Large intestine (tissue), 3 donors: ENCODE measurements around the gene CYBA. TPM values are rescaled to one million over a fixed set of nuclear protein-coding genes. Genes with fewer than 3 reads are reported as not detected.

ENCODE experiments used
- DNase-seq, 2 donors: peaks; one replicate each; pipeline versions ENCODE4 v3.0.0 to v3.0.0-alpha.2; 2013
- H3K27ac ChIP-seq: one replicate; pipeline ENCODE4 v1.5.1; 2013; ENCODE audit warnings: low read length
- H3K27me3 ChIP-seq: 2 replicates; pipeline ENCODE4 v1.6.1; 2013; ENCODE audit warnings: low read length; ENCODE audit not compliant: control insufficient read depth, insufficient read depth
- H3K36me3 ChIP-seq: 2 replicates; pipeline ENCODE4 v1.6.1; 2013; ENCODE audit warnings: low read length; ENCODE audit not compliant: control insufficient read depth, insufficient read depth
- H3K4me1 ChIP-seq: one replicate; pipeline ENCODE4 v1.6.1; 2013; ENCODE audit warnings: low read length; ENCODE audit not compliant: control insufficient read depth, insufficient read depth
- H3K4me3 ChIP-seq: one replicate; pipeline ENCODE4 v1.5.1; 2013; ENCODE audit warnings: low read length
- H3K9me3 ChIP-seq: one replicate; pipeline ENCODE4 v1.6.1; 2013; ENCODE audit warnings: mild to moderate bottlenecking, low read depth, low read length, moderate library complexity; ENCODE audit not compliant: control insufficient read depth
- WGBS: methylation state at CpG from one replicate; pipeline ENCODE4 v1.1.5; 2013; ENCODE audit warnings: low lambda C conversion rate; ENCODE audit not compliant: insufficient coverage; 5-methylcytosine and 5-hydroxymethylcytosine counted together
- polyA plus RNA-seq: library from polyadenylated mRNA; unstranded; fragments of 120-200 nt; gene quantifications from one replicate; pipeline ENCODE4 v1.2.1, GENCODE V29; 2013

CYBA gene
- polyA plus RNA-seq, 1 donor = 195 TPM

DNA sequence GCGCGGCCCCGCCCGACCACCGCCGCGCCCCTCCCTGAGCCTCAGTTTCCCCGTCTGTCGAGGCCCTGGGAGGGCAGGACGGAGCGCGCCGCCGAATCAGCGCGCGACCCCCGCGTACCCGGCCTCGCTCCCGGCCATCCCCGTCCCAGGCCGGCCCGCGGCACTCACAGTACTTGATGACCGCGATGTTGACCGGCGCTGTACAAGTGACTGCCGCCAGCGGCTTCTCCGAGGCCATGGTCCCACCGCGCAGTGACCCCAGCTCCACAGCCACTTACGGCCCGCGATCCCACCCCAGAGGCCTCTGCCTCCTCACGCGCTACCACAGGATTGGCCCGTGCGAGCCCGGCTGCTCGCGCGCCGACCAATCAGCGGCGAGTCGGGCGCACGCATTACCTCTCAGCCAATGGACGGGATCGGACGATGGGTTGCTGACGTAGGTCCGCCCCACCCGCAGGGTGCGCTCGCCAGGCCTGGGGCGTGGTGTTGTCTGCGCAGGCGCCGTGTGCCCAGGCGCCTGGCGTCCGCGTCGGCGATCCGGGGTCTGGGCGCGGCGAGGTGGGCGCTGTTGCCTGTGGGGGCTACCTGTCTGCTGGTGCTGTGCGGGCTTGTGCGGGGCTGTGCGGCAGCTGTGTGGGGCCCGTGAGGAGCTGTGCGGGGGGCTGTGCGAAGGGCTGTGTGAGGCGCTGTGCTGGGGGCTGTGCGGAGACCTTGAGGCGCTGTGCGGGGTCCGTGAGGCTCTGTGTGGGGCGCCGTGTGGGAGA is 12.2 kb upstream of the CYBA start, which contains the start of gene MVD:
Gene MVD, minus strand, starts transcription at position 249 of the 764 bp plus-strand sequence. Its CDS starts 11 bp downstream, at position 238.
- Histone ChIP-seq H3K4me3 (peak within 1 kb of the TSS; percentile 100), H3K4me1 (peaks cover 10% of the 10 kb centered on the region), H3K9me3 (no peaks in the 10 kb centered on the region), H3K27me3 (no peaks in the 10 kb centered on the region), H3K36me3 (peaks cover 1% of the 10 kb centered on the region), H3K27ac (peak within 1 kb of the TSS; percentile 70)
- DNase-seq = peak; percentile 99
- WGBS = no CpG with 5 or more reads among the region's 88 CpGs

DNA sequence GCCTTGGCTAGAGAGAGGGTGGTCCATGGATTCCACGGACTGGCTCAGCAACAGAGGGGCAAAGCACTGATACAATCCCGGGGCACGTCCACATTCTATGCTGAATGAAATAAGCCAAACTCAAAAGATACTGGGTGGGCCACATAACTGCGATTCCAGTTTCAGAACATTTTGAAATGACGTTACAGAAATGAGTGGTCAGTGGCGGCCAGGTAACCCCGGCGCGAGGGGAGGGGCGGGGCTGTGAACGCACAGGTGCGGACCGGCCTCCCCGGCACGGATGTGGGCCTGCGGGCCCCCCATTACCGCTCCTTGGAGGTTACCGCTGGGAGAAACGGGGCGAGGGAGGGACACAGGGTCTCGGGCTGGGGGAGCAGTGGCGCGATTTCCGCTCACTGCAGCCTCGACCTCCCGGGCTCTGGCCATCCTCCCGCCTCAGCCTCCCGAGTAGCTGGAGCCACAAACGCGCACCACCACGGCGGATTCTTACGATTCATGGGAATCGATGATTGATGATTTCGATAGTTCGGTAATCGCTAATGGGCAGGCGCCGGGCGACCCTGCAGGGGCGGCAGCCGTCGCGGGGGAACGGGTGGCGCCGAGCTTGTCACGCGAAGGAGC is 11.5 kb upstream of the CYBA start:
- Histone ChIP-seq H3K36me3 (peaks cover 7% of the 10 kb centered on the region), H3K9me3 (no peaks in the 10 kb centered on the region), H3K4me1 (peaks cover 10% of the 10 kb centered on the region), H3K27ac (peak overlapping the region; percentile 70), H3K4me3 (peak overlapping the region; percentile 100), H3K27me3 (no peaks in the 10 kb centered on the region)
- WGBS = no CpG with 5 or more reads among the region's 49 CpGs
- DNase-seq = peak in 1 of 2 donors; percentile 29

DNA sequence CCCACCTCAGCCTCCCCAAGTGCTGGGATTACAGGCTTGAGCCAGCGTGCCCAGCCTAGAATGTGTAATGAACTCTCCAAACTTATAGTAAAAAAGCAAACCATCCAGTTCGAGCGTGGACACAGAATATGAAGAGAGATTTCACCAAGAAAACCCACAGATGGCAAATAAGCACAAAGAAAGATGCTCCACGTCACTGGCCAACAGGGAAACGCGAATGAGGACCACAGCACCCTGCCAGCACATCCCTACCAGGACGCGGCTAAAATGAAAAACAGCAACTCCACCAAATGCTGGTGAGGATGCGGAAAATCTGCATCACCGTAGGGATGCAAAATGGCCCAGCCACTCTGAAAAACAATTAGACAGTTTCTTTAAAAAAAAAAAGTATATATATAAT is 10.6 kb upstream of the CYBA start:
- WGBS = no CpG with 5 or more reads among the region's 10 CpGs
- DNase-seq = no peak
- Histone ChIP-seq H3K27ac (no peak overlapping the region), H3K9me3 (no peaks in the 10 kb centered on the region), H3K4me3 (no peak overlapping the region), H3K36me3 (peaks cover 14% of the 10 kb centered on the region), H3K27me3 (no peaks in the 10 kb centered on the region), H3K4me1 (peaks cover 10% of the 10 kb centered on the region)

DNA sequence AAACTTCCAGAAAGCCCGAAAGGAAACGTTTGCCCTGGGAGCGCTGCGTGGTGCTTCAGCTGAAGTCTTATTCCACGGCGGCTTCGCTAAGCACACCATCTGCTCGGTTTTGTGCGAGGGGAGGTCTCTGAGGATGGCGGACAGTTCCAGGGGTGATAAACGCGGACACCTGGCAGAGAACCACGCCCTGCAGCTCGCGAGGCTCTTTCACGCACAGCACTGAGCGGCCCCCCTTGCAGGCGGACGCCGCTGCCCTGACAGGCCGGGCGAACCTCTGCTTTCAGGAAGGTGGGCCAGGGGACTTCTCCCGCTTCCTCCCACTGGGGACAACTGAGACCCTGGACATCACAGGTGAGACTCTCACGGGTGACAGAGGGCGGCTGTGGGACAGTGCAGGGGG is 8.3 kb upstream of the CYBA start:
- peaks cover 30% of the 10 kb centered on the region for H3K36me3 ChIP-seq
- no peak overlapping the region for H3K4me3 ChIP-seq
- no peak overlapping the region for H3K27ac ChIP-seq
- no CpG with 5 or more reads among the region's 25 CpGs for WGBS
- peaks cover 9% of the 10 kb centered on the region for H3K4me1 ChIP-seq
- no peaks in the 10 kb centered on the region for H3K27me3 ChIP-seq
- H3K9me3 ChIP-seq = no peaks in the 10 kb centered on the region
- DNase-seq = no peak

DNA sequence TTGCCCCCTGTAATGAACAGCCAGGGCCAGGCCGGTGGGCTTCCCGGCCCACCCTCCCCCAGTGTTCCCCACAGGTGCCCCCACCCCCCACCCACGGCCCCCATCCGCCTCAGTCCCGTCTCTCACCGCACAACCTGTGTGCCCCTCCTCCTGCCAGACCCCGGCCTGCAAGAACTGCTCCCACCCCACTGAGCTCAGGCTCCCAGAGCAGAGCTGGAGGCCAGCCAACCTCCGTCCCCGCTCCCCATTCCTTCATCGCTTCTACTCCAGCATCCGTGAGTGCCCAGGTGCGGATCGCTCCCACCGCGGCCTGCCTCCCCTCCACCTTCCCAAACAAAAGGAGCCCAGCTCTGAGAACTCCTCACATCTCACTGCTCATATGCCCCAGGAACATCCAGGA is 7.9 kb upstream of the CYBA start:
- H3K4me3 ChIP-seq = no peak overlapping the region
- no CpG with 5 or more reads among the region's 15 CpGs for WGBS
- H3K27me3 ChIP-seq = no peaks in the 10 kb centered on the region
- no peaks in the 10 kb centered on the region for H3K9me3 ChIP-seq
- peaks cover 32% of the 10 kb centered on the region for H3K36me3 ChIP-seq
- peaks cover 7% of the 10 kb centered on the region for H3K4me1 ChIP-seq
- no peak overlapping the region for H3K27ac ChIP-seq
- DNase-seq = no peak

DNA sequence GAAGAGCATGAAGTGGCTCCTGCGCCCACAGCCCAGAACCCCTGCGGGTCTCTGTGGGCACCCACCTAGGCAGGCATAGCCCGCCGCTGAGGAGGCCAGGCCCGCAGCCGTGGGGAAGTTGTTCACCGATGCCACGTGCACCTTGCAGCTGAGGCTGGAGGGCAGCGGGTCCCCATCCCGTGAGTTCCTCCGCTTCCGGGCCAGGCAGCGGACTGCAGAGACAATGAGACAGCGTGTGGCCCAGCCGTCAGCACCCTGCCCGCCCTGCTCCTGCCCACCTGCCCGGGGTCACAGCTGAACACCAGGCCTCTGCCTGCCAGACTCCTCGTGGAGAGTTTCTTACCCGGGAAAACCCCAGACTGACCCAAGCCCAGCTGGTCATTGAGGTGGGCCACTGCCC is 6.5 kb upstream of the CYBA start:
- Histone ChIP-seq H3K36me3 (peaks cover 39% of the 10 kb centered on the region), H3K27ac (no peak overlapping the region), H3K27me3 (no peaks in the 10 kb centered on the region), H3K9me3 (no peaks in the 10 kb centered on the region), H3K4me3 (no peak overlapping the region), H3K4me1 (peaks cover 6% of the 10 kb centered on the region)
- WGBS = no CpG with 5 or more reads among the region's 19 CpGs
- DNase-seq = no peak

DNA sequence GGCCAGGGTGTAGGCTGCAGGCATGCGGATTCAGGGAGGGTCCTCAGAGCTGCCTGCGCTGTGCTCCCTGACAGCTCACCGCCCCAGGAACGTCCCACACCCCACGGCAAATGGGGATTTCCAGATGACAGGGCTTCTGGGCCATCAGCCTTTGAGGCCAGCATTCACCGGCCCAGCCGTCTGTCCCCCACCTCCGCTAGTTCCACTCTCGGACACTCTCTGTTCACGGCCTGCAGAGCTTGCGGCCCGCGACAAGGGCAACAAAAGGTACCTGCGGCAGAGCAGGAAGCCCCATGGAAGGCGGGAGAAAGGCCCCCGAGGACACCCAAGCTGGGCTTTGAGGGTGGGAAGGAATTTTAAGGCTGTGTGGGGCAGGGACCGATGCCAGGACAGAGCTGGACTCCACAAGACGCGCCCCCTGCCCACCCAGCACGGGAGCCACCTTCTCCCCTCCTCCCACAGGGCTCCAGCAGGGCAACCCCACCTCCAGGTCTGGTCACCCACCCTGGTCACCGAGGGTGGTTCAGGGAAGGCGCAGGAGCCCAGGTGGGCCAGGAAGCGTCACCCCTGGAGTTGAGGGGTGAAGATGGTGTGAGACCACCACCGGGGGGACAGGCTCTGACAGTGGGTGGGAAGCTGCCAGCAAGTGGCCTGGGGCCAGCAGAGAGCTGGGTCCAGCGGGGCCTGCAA is 5.6 kb upstream of the CYBA start:
- Histone ChIP-seq H3K27me3 (no peaks in the 10 kb centered on the region), H3K4me3 (no peak overlapping the region), H3K27ac (no peak overlapping the region), H3K36me3 (peaks cover 39% of the 10 kb centered on the region), H3K9me3 (no peaks in the 10 kb centered on the region), H3K4me1 (peaks cover 4% of the 10 kb centered on the region)
- DNase-seq = no peak
- WGBS = no CpG with 5 or more reads among the region's 25 CpGs

DNA sequence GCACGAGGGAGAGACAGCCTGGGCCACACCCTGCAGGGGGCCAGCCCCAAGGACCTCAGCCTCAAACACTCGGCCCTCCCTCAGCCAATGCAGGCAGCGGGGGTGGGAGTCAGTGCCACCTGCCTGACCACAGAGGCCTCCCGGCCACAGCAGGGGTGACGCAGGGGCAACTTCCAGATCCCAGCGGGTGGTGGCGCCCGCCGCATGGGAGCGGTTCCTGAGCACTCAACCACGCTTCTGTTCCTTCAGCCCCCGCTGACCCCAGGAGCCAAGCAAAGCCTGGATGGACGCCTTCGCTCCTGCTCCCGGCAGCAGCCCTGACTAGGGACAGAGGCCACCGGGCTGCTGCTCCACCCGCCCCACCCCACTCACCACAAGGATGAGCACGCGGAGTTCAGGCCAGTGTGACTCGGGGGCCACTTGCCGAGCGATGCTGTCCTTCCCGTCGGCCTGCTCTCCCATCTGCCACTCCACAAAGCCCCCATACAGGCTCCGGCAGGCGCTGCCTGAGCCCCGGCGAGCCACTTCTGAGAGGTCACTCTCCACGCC is 5.0 kb upstream of the CYBA start:
- Histone ChIP-seq H3K27ac (no peak overlapping the region), H3K36me3 (peaks cover 39% of the 10 kb centered on the region), H3K4me3 (no peak overlapping the region), H3K4me1 (peaks cover 8% of the 10 kb centered on the region), H3K9me3 (no peaks in the 10 kb centered on the region), H3K27me3 (no peaks in the 10 kb centered on the region)
- WGBS = no CpG with 5 or more reads among the region's 29 CpGs
- no peak for DNase-seq

DNA sequence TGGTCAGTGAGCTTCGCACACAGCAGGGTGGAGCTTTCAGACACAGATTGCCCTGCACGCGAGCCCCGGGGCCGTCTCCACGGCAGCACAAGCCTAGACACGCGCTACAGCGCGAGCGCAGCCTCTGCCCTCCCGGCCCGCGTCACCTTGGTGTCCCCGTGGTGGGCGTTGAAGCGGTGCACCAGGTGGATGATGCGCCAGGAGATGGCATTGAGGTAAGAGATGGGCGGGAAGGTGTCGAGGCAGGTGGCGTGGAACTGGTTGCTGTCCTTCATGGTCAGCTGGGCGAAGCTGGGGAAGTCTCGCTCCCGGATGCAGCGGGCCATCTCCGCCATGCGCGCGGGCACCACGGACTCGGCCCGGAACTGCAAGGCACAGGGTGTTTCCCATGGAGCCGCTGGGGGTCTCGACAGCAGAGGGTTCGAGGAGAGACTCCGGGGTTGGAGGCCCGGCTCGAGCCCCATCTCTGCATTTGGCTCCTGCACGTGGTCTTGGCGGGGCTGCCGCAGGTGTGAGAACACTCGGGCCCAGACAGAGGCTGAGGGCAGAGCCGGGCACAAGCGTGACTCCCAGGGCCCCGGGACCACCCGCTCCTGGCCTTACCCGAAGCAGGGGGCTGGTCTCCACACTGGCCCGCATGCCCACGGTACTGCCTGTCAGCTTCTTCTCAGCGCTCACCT is 4.3 kb upstream of the CYBA start:
- no peak overlapping the region for H3K27ac ChIP-seq
- WGBS = 100% methylated on average over 4 of the region's 50 CpGs
- H3K9me3 ChIP-seq = no peaks in the 10 kb centered on the region
- no peaks in the 10 kb centered on the region for H3K27me3 ChIP-seq
- DNase-seq = no peak
- no peak overlapping the region for H3K4me3 ChIP-seq
- peaks cover 39% of the 10 kb centered on the region for H3K36me3 ChIP-seq
- H3K4me1 ChIP-seq = peaks cover 9% of the 10 kb centered on the region
